ENCODE results near the gene C1orf210. TPM values are rescaled to one million over a fixed set of nuclear protein-coding genes. Genes with fewer than 3 reads are reported as not detected.

Gene C1orf210
- total and polyA plus RNA-seq, 2 donors, result 0.66 to 3.1 TPM

DNA sequence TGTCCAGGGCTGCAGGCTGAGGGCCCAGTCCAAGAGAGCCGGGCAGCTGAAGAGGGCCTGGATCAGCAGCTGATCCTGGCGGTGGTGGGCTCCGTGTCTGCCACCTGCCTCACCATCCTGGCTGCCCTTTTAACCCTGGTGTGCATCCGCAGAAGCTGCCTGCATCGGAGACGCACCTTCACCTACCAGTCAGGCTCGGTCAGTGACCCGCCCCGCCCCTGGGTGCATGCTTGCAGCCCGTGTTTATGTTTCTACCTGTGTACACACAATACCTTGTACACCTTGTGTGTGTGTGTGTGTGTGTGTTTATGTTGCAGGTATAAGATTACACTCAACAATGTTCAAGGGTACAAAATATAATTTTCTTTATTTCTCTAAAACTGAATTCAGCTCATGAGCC, 28.4 kb upstream of the C1orf210 start:
- no peaks in the 10 kb centered on the region for H3K9me3 ChIP-seq (ENCODE audit: control insufficient read depth in 2 of 2, insufficient read depth in 1 of 2, low read length in 1 of 2)
- H3K27me3 ChIP-seq (ENCODE audit: control insufficient read depth in 2 of 2, insufficient read depth in 1 of 2, low read length in 1 of 2), result no peaks in the 10 kb centered on the region
- no peak for DNase-seq (ENCODE audit: low read depth in 6 of 9, low spot score in 9 of 9)
- H3K4me1 ChIP-seq (ENCODE audit: control insufficient read depth in 2 of 2, insufficient read depth in 2 of 2, low read length in 2 of 2), result no peaks in the 10 kb centered on the region
- WGBS, result 97% methylated on average over 10 of the region's 10 CpGs
- no peak overlapping the region for H3K4me3 ChIP-seq (ENCODE audit: low read length in 2 of 2)
- H3K36me3 ChIP-seq (ENCODE audit: control insufficient read depth in 2 of 2, insufficient read depth in 2 of 2, low read length in 1 of 2), result no peaks in the 10 kb centered on the region
- H3K27ac ChIP-seq (ENCODE audit: low read depth in 1 of 2, low read length in 1 of 2), result no peak overlapping the region

DNA sequence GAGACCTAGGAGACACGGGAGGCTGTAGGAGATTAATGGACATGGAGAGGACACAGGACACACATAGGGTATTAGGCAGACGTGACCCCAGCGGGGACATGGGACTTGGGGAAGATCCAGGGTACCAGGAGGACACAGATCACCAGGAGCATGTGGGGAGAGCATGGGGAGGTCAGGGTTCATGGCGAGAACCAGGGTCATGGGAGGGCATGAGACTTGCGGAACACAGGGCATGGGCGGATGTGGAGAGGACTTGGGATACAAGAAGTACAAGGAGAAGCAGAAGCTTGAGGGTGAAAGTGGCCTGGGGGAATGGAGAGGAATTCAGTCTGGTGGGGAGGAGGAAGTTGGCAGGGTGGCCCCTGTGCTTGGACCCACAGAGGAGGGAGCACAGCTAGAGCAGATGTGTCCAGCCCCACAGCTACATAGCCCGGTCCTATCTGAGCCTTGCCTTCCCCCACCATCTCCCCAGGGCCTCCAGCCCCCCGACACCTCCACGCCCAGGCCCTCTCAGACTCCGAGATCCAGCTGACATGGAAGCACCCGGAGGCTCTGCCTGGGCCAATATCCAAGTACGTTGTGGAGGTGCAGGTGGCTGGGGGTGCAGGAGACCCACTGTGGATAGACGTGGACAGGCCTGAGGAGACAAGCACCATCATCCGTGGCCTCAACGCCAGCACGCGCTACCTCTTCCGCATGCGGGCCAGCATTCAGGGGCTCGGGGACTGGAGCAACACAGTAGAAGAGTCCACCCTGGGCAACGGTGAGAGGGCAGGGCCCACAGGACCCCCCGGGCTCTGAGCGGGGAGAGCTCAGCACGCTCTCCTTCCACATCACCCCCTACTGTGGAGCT, 27.5 kb upstream of the C1orf210 start:
- no peak overlapping the region for H3K4me3 ChIP-seq (ENCODE audit: low read length in 2 of 2)
- H3K36me3 ChIP-seq (ENCODE audit: control insufficient read depth in 2 of 2, insufficient read depth in 2 of 2, low read length in 1 of 2), result no peaks in the 10 kb centered on the region
- no peaks in the 10 kb centered on the region for H3K27me3 ChIP-seq (ENCODE audit: control insufficient read depth in 2 of 2, insufficient read depth in 1 of 2, low read length in 1 of 2)
- no peak overlapping the region for H3K27ac ChIP-seq (ENCODE audit: low read depth in 1 of 2, low read length in 1 of 2)
- DNase-seq (ENCODE audit: low read depth in 6 of 9, low spot score in 9 of 9), result no peak
- WGBS, result 97% methylated on average over 24 of the region's 24 CpGs
- H3K9me3 ChIP-seq (ENCODE audit: control insufficient read depth in 2 of 2, insufficient read depth in 1 of 2, low read length in 1 of 2), result no peaks in the 10 kb centered on the region
- no peaks in the 10 kb centered on the region for H3K4me1 ChIP-seq (ENCODE audit: control insufficient read depth in 2 of 2, insufficient read depth in 2 of 2, low read length in 2 of 2)

DNA sequence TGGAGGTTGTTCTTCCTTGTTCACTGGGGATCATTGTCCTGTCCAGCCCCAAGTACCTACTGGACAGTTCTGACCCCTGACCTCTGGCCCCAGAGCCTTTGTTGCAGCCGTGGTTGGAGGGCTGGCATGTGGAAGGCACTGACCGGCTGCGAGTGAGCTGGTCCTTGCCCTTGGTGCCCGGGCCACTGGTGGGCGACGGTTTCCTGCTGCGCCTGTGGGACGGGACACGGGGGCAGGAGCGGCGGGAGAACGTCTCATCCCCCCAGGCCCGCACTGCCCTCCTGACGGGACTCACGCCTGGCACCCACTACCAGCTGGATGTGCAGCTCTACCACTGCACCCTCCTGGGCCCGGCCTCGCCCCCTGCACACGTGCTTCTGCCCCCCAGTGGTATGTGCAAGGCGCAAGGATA, 26.8 kb upstream of the C1orf210 start:
- H3K27ac ChIP-seq (ENCODE audit: low read depth in 1 of 2, low read length in 1 of 2), result no peak overlapping the region
- H3K27me3 ChIP-seq (ENCODE audit: control insufficient read depth in 2 of 2, insufficient read depth in 1 of 2, low read length in 1 of 2), result no peaks in the 10 kb centered on the region
- H3K4me3 ChIP-seq (ENCODE audit: low read length in 2 of 2), result no peak overlapping the region
- H3K9me3 ChIP-seq (ENCODE audit: control insufficient read depth in 2 of 2, insufficient read depth in 1 of 2, low read length in 1 of 2), result no peaks in the 10 kb centered on the region
- DNase-seq (ENCODE audit: low read depth in 6 of 9, low spot score in 9 of 9), result no peak
- 98% methylated on average over 19 of the region's 19 CpGs for WGBS
- no peaks in the 10 kb centered on the region for H3K4me1 ChIP-seq (ENCODE audit: control insufficient read depth in 2 of 2, insufficient read depth in 2 of 2, low read length in 2 of 2)
- no peaks in the 10 kb centered on the region for H3K36me3 ChIP-seq (ENCODE audit: control insufficient read depth in 2 of 2, insufficient read depth in 2 of 2, low read length in 1 of 2)

DNA sequence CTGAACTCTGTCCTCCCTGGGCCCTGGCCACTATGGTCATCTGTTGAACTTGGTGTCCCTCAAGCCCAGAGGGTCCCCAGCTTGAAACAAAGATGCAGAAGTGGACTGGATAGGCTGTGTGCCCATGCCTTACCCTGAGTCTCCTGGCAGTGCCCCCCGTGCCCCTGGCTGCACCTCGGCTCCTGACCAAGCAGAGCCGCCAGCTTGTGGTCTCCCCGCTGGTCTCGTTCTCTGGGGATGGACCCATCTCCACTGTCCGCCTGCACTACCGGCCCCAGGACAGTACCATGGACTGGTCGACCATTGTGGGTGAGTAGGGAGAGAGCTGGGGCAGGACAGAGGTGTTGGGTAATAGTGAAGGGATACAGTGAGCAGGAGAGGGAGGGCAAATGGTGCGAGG, 26.1 kb upstream of the C1orf210 start:
- WGBS, result 97% methylated on average over 9 of the region's 9 CpGs
- no peak for DNase-seq (ENCODE audit: low read depth in 6 of 9, low spot score in 9 of 9)
- Histone ChIP-seq H3K4me3 (ENCODE audit: low read length in 2 of 2) (no peak overlapping the region), H3K27me3 (ENCODE audit: control insufficient read depth in 2 of 2, insufficient read depth in 1 of 2, low read length in 1 of 2) (no peaks in the 10 kb centered on the region), H3K27ac (ENCODE audit: low read depth in 1 of 2, low read length in 1 of 2) (no peak overlapping the region), H3K9me3 (ENCODE audit: control insufficient read depth in 2 of 2, insufficient read depth in 1 of 2, low read length in 1 of 2) (no peaks in the 10 kb centered on the region), H3K36me3 (ENCODE audit: control insufficient read depth in 2 of 2, insufficient read depth in 2 of 2, low read length in 1 of 2) (no peaks in the 10 kb centered on the region), H3K4me1 (ENCODE audit: control insufficient read depth in 2 of 2, insufficient read depth in 2 of 2, low read length in 2 of 2) (no peaks in the 10 kb centered on the region)

DNA sequence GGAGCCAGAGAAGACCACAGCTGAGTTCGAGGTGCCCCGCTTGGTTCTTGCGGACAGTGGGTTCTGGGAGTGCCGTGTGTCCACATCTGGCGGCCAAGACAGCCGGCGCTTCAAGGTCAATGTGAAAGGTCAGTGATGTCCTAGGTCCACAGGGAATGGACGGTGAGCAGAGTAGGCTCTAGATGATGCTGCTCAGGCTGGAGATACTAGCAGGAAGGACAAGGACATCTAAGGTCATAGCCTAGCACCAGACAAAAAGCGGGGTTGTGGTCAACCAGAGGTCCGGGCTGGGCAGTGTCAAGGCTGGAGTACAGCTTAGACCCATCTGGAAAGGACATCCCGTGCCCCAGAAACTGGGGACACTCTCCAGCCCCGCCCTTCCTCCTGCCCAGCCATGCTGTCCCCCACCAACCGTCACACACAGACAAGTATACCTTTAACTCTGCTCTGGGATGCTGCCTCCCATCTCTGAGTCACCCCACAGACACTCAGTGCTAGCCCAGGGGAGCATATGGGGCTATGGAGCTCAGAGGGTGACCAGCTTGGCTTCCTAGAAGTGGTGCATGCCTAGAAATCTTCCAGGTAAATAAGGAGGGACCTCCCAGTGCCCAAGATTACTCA, 24.1 kb upstream of the C1orf210 start:
- H3K27me3 ChIP-seq (ENCODE audit: control insufficient read depth in 2 of 2, insufficient read depth in 1 of 2, low read length in 1 of 2), result no peaks in the 10 kb centered on the region
- H3K4me3 ChIP-seq (ENCODE audit: low read length in 2 of 2), result no peak overlapping the region
- no peak for DNase-seq (ENCODE audit: low read depth in 6 of 9, low spot score in 9 of 9)
- H3K27ac ChIP-seq (ENCODE audit: low read depth in 1 of 2, low read length in 1 of 2), result no peak overlapping the region
- no peaks in the 10 kb centered on the region for H3K4me1 ChIP-seq (ENCODE audit: control insufficient read depth in 2 of 2, insufficient read depth in 2 of 2, low read length in 2 of 2)
- no peaks in the 10 kb centered on the region for H3K36me3 ChIP-seq (ENCODE audit: control insufficient read depth in 2 of 2, insufficient read depth in 2 of 2, low read length in 1 of 2)
- WGBS, result 95% methylated on average over 13 of the region's 13 CpGs
- no peaks in the 10 kb centered on the region for H3K9me3 ChIP-seq (ENCODE audit: control insufficient read depth in 2 of 2, insufficient read depth in 1 of 2, low read length in 1 of 2)

DNA sequence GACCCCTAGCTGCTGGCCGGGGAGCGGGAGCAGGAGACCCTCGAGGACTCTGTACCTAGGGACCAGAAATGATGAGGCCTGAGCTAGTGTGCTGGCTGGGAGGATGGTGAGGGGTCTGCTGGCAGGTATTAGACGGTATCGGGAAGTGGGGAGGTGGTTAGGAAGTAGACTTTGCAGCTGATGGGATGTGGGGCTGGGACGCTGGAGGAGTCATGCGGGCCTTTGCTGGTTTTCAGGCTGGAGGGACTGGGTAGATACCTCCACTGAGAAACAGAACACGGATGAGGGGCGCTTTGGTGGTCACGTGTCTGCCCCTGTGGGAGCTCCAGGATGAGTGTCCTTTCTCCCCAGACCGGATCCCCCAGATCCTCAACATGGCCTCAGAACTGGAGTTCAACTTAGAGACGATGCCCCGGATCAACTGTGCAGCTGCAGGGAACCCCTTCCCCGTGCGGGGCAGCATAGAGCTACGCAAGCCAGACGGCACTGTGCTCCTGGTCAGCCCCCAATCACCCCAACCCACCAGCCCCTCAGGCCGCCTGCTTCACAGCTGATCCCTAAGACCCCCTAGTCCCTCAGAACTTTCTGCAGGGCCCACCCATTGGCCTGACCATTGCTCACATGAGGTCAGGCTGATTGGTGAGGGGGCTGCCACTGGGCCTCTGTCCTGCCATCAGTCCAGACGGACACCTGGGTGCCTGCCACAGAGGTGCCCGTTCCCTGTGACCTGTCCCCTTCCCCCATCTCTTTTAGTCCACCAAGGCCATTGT, 23.4 kb upstream of the C1orf210 start:
- WGBS, result 97% methylated on average over 20 of the region's 20 CpGs
- DNase-seq (ENCODE audit: low read depth in 6 of 9, low spot score in 9 of 9), result no peak
- H3K27ac ChIP-seq (ENCODE audit: low read depth in 1 of 2, low read length in 1 of 2), result no peak overlapping the region

DNA sequence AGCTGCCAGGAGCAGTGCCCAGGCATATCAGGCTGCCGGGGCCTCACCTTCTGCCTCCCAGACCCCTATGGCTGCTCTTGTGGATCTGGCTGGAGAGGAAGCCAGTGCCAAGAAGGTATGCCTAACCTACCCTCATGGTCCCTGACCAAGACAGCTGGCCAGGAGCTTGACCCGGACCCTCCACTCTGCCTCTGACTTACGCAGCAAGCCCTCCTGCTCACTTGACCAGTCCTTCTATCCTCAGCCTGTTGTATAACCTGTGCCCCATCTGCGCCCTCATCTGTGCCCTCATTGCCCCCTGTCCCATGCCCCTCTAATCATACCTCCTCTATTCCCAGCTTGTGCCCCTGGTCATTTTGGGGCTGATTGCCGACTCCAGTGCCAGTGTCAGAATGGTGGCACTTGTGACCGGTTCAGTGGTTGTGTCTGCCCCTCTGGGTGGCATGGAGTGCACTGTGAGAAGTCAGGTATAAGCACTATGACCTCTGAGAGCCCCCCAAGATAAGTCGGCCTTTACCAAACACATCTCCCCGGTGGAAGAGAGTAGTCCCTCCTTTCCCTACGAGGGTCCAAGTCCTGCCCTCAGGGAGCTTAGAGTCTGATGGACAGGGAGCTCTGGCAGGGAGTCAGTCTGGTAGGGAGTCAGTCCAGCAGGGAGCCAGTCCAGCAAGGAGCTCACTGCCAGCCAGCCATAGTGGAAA, 22.2 kb upstream of the C1orf210 start:
- no peak for DNase-seq (ENCODE audit: low read depth in 6 of 9, low spot score in 9 of 9)
- H3K27ac ChIP-seq (ENCODE audit: low read depth in 1 of 2, low read length in 1 of 2), result no peak overlapping the region
- no peaks in the 10 kb centered on the region for H3K36me3 ChIP-seq (ENCODE audit: control insufficient read depth in 2 of 2, insufficient read depth in 2 of 2, low read length in 1 of 2)
- no peaks in the 10 kb centered on the region for H3K27me3 ChIP-seq (ENCODE audit: control insufficient read depth in 2 of 2, insufficient read depth in 1 of 2, low read length in 1 of 2)
- no peaks in the 10 kb centered on the region for H3K9me3 ChIP-seq (ENCODE audit: control insufficient read depth in 2 of 2, insufficient read depth in 1 of 2, low read length in 1 of 2)
- no peaks in the 10 kb centered on the region for H3K4me1 ChIP-seq (ENCODE audit: control insufficient read depth in 2 of 2, insufficient read depth in 2 of 2, low read length in 2 of 2)
- no peak overlapping the region for H3K4me3 ChIP-seq (ENCODE audit: low read length in 2 of 2)
- WGBS, result 97% methylated on average over 9 of the region's 9 CpGs

More for the DNA sequence above, 23.4 kb upstream of the C1orf210 start:
- Histone ChIP-seq H3K27me3 (ENCODE audit: control insufficient read depth in 2 of 2, insufficient read depth in 1 of 2, low read length in 1 of 2) (no peaks in the 10 kb centered on the region), H3K4me3 (ENCODE audit: low read length in 2 of 2) (no peak overlapping the region), H3K36me3 (ENCODE audit: control insufficient read depth in 2 of 2, insufficient read depth in 2 of 2, low read length in 1 of 2) (no peaks in the 10 kb centered on the region), H3K4me1 (ENCODE audit: control insufficient read depth in 2 of 2, insufficient read depth in 2 of 2, low read length in 2 of 2) (no peaks in the 10 kb centered on the region), H3K9me3 (ENCODE audit: control insufficient read depth in 2 of 2, insufficient read depth in 1 of 2, low read length in 1 of 2) (no peaks in the 10 kb centered on the region)

DNA sequence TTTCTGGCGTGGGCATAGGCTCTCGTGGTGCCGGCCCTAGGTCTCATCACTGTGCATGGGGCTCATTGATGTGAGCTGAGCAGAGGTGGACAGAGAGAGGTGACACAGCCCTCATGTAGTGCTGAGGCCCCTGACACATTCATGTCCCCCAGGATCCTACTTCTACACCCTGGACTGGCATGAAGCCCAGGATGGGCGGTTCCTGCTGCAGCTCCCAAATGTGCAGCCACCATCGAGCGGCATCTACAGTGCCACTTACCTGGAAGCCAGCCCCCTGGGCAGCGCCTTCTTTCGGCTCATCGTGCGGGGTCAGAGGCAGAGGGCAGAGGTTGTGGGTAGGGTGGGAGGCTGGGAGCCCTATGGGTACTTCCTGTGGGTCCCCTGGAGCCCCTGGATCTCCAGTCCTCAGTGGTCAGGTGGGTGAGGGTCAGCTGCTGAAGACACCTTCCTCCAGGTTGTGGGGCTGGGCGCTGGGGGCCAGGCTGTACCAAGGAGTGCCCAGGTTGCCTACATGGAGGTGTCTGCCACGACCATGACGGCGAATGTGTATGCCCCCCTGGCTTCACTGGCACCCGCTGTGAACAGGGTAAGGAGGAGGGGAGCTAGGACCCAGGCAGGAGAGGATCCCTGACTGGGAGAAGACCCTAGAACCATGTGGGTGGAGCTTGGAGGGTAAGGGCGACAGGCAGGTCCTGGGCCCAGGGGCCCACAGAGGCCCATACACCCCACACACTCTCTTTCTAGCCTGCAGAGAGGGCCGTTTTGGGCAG, 21.5 kb upstream of the C1orf210 start:
- Histone ChIP-seq H3K27me3 (ENCODE audit: control insufficient read depth in 2 of 2, insufficient read depth in 1 of 2, low read length in 1 of 2) (no peaks in the 10 kb centered on the region), H3K9me3 (ENCODE audit: control insufficient read depth in 2 of 2, insufficient read depth in 1 of 2, low read length in 1 of 2) (no peaks in the 10 kb centered on the region), H3K4me1 (ENCODE audit: control insufficient read depth in 2 of 2, insufficient read depth in 2 of 2, low read length in 2 of 2) (no peaks in the 10 kb centered on the region), H3K27ac (ENCODE audit: low read depth in 1 of 2, low read length in 1 of 2) (no peak overlapping the region), H3K4me3 (ENCODE audit: low read length in 2 of 2) (no peak overlapping the region), H3K36me3 (ENCODE audit: control insufficient read depth in 2 of 2, insufficient read depth in 2 of 2, low read length in 1 of 2) (no peaks in the 10 kb centered on the region)
- 94% methylated on average over 17 of the region's 17 CpGs for WGBS
- no peak for DNase-seq (ENCODE audit: low read depth in 6 of 9, low spot score in 9 of 9)

Data from thymus (tissue), 11 donors.